CD4-positive, alpha-beta T cell (primary cell): ENCODE results near the gene KCNMA1. TPM values are rescaled to one million over a fixed set of nuclear protein-coding genes. Genes with fewer than 3 reads are reported as not detected.

Source experiments
- ATAC-seq: fragments of 200-7000 bp; cut with Tn5 transposase; one replicate; pipeline ENCODE4 v1.10.0; 2022; ENCODE audit warnings: mild to moderate bottlenecking; ENCODE audit not compliant: poor library complexity
- CTCF ChIA-PET: fragments of 350-600 bp; sonication (Branson Sonifier 250); formaldehyde crosslinking; loops from one replicate; lab custom pipeline; 2021; ENCODE audit warnings: antibody characterized with exemption, inconsistent platforms; lab: Charles Lee
- POLR2A ChIA-PET: fragments of 350-600 bp; sonication (Branson Sonifier 250); formaldehyde crosslinking; loops from one replicate; lab custom pipeline; 2021; ENCODE audit warnings: antibody characterized with exemption, inconsistent platforms; lab: Charles Lee
- DNase-seq, 14 experiments: peaks; one replicate each; pipeline ENCODE4 v3.0.0-alpha.2; 2013 to 2020; ENCODE audit warnings: mixed read lengths in 2 of 14
- H3K27ac ChIP-seq, 2 donors: one replicate each; pipeline versions ENCODE4 v1.5.1 to v1.7.0; 2013; ENCODE audit warnings: low read length in 2 of 2, low read depth in 1 of 2, mild to moderate bottlenecking in 1 of 2
- H3K27me3 ChIP-seq, 2 experiments: 1 replicate in 1 of 2; 2 replicates in 1 of 2; pipeline versions ENCODE4 v1.6.1 to v1.7.0; 2013; ENCODE audit warnings: low read length in 2 of 2, control low read depth in 1 of 2, mild to moderate bottlenecking in 1 of 2, moderate library complexity in 1 of 2; ENCODE audit not compliant: insufficient read depth in 2 of 2, control insufficient read depth in 1 of 2
- H3K36me3 ChIP-seq: one replicate; pipeline ENCODE4 v1.6.1; 2013; ENCODE audit warnings: low read length, control low read depth; ENCODE audit not compliant: insufficient read depth
- H3K4me1 ChIP-seq: one replicate; pipeline ENCODE4 v1.6.1; 2013; ENCODE audit warnings: low read length, control low read depth; ENCODE audit not compliant: insufficient read depth
- H3K4me3 ChIP-seq: one replicate; pipeline ENCODE4 v1.5.1; 2013; ENCODE audit warnings: mild to moderate bottlenecking, low read length, moderate library complexity
- H3K9me3 ChIP-seq, 2 experiments: 1 replicate in 1 of 2; 2 replicates in 1 of 2; pipeline versions ENCODE4 v1.6.1 to v1.7.0; 2013; ENCODE audit warnings: low read length in 2 of 2, mild to moderate bottlenecking in 2 of 2, control low read depth in 1 of 2, moderate library complexity in 1 of 2; ENCODE audit not compliant: control insufficient read depth in 1 of 2, insufficient read depth in 1 of 2
- H3K27ac Mint-ChIP-seq: one replicate; pipeline ENCODE4 v1.8.0; 2020; ENCODE audit warnings: mixed read lengths
- H3K27me3 Mint-ChIP-seq: one replicate; pipeline ENCODE4 v1.8.0; 2021; ENCODE audit warnings: mixed read lengths
- H3K36me3 Mint-ChIP-seq: one replicate; pipeline ENCODE4 v1.8.0; 2021; ENCODE audit warnings: low read depth, mixed read lengths
- H3K4me1 Mint-ChIP-seq: one replicate; pipeline ENCODE4 v1.8.0; 2021; ENCODE audit warnings: low read depth, mixed read lengths
- H3K4me3 Mint-ChIP-seq: one replicate; pipeline ENCODE4 v1.8.0; 2020; ENCODE audit warnings: mild to moderate bottlenecking, mixed read lengths
- H3K9me3 Mint-ChIP-seq: one replicate; pipeline ENCODE4 v1.8.0; 2020; ENCODE audit warnings: mixed read lengths
- CTCF ChIP-seq: fragments of 200-600 bp; IDR thresholded peaks from one replicate; pipeline ENCODE4 v1.8.0; 2022; ENCODE audit warnings: antibody characterized with exemption, mild to moderate bottlenecking
- intact Hi-C, 2 experiments: fragments of 100-400 bp; cut with DNase I in 1 of 2; cut with micrococcal nuclease in 1 of 2; formaldehyde crosslinking; loops; one replicate each; pipeline versions ENCODE4 v1.15.1 to v1.9.0; 2023 to 2025; cut with DNase I, micrococcal nuclease
- total RNA-seq, 174 experiments: library from RNA in 2 of 174; stranded (reverse) in 2 of 174; gene quantifications; one replicate each; pipeline ENCODE4 v1.2.3 and lab custom pipeline; 2021 to 2026

Gene KCNMA1
- total RNA-seq, 2 experiments from 2014 or later: not detected

DNA sequence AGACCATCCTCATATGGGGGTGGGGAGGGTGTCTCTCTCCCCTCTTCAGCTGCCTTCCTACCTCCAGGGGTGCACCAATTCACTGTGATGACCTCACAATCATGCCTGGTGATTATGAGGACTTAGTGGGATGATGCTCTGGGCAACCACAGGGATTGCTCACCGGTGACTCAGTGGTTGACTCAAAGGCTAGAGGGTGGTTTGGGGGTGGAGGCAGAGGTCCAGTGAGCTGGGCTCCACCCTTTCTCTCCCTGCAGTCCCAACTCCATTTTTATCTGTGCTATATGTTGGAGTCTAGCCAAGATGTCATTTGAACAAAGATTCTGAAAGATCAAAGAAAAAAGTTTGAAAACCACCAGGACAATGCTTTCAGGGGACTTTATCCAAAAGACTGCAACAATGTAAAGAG lies 286.9 kb downstream of the KCNMA1 start:
- Mint-ChIP-seq H3K9me3 (no peaks in the 10 kb centered on the region), H3K36me3 (no peaks in the 10 kb centered on the region), H3K4me3 (no peak overlapping the region), H3K27me3 (no peaks in the 10 kb centered on the region), H3K27ac (no peak overlapping the region), H3K4me1 (no peaks in the 10 kb centered on the region)
- Histone ChIP-seq H3K27ac (no peak overlapping the region), H3K9me3 (no peaks in the 10 kb centered on the region), H3K4me3 (no peak overlapping the region), H3K27me3 (no peaks in the 10 kb centered on the region), H3K36me3 (no peaks in the 10 kb centered on the region), H3K4me1 (no peaks in the 10 kb centered on the region)
- no peak for TF ChIP-seq CTCF
- ChIA-PET POLR2A (no interaction called here), CTCF (no interaction called here)
- DNase-seq: no peak
- intact Hi-C loops: no loop called here
- no peak for ATAC-seq

- intact Hi-C loops: no loop called here
- Histone ChIP-seq H3K4me1 (no peaks in the 10 kb centered on the region), H3K27ac (no peak overlapping the region), H3K4me3 (no peak overlapping the region), H3K27me3 (no peaks in the 10 kb centered on the region), H3K9me3 (no peaks in the 10 kb centered on the region), H3K36me3 (no peaks in the 10 kb centered on the region)
- Mint-ChIP-seq H3K27ac (no peak overlapping the region), H3K27me3 (no peaks in the 10 kb centered on the region), H3K4me1 (no peaks in the 10 kb centered on the region), H3K36me3 (no peaks in the 10 kb centered on the region), H3K4me3 (no peak overlapping the region), H3K9me3 (no peaks in the 10 kb centered on the region)
- ATAC-seq (no peak), DNase-seq (no peak)
- CTCF ChIA-PET: no interaction called here
- no peak for TF ChIP-seq CTCF
- POLR2A ChIA-PET: no interaction called here
Observed at GRCh38 chr10:77350134-77350533, 287.5 kb downstream of the KCNMA1 start.

GRCh38 chr10:77349226-77349625 lies 288.4 kb downstream of the KCNMA1 start:
- no peaks in the 10 kb centered on the region for H3K36me3 ChIP-seq
- no peak overlapping the region for H3K4me3 ChIP-seq
- no peaks in the 10 kb centered on the region for H3K4me1 Mint-ChIP-seq
- H3K9me3 ChIP-seq: no peaks in the 10 kb centered on the region
- no peak overlapping the region for H3K4me3 Mint-ChIP-seq
- H3K27ac Mint-ChIP-seq: no peak overlapping the region
- no peaks in the 10 kb centered on the region for H3K27me3 ChIP-seq
- H3K27ac ChIP-seq: no peak overlapping the region
- ChIA-PET POLR2A (no interaction called here), CTCF (no interaction called here)
- ATAC-seq (no peak), DNase-seq (no peak)
- intact Hi-C loops: no loop called here
- H3K27me3 Mint-ChIP-seq: no peaks in the 10 kb centered on the region
- TF ChIP-seq CTCF: no peak
- H3K9me3 Mint-ChIP-seq: peaks cover 3% of the 10 kb centered on the region
- H3K36me3 Mint-ChIP-seq: no peaks in the 10 kb centered on the region
- no peaks in the 10 kb centered on the region for H3K4me1 ChIP-seq
